A673 (cell line): ENCODE data around the gene TMEM30B.

ENCODE experiments used
- EZH2 ChIP-seq: fragments of 200-600 bp; sonication (generic); IDR thresholded peaks from 2 replicates; pipeline ENCODE4 v1.6.1; 2017; ENCODE audit warnings: borderline replicate concordance, low read depth, mild to moderate bottlenecking, mixed read lengths, antibody characterized with exemption, low read length; ENCODE audit not compliant: poor library complexity, severe bottlenecking
- TF ChIP-seq, protein P1 (sequence below): fragments of 300-800, 200-600 bp; sonication (generic); conservative IDR thresholded peaks from 2 replicates; pipeline ENCODE4 v1.5.1; 2017; ENCODE audit warnings: low read depth, mild to moderate bottlenecking, antibody characterized with exemption, low read length, moderate library complexity, mixed read lengths

DNA sequence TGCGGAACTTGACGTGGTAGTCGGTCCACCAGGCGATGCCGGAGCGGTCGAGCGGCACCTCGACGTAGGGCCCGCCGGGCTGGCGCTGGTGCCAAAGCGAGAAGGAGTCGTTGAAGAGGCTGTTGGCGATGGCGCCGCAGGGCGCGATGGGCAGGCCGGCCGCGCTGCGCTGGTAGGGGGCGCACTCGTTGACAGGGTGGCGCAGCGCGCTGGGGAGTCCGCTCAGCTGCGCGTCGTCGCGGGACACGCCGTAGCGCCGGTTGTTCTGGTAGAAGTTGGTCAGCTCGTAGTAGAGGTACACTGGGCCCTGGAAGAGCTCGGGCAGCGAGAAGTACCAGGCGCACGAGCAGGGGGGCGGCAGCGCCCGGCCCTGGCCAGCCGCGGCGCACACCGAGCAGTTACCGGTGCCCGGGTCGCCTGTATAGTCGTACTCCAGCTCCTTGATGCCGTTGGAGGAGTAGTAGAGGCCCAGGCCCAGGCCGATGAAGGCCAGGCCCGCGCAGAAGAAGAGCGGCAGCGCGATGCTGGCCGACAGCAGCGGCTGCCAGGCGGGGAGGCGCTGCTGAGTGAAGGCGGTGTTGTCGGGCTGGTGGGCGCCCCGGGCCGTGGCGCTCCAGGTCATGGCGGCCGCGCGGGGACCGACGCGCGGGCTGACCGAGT, 482 bp downstream of the TMEM30B start:
- TF ChIP-seq, protein P1, sequence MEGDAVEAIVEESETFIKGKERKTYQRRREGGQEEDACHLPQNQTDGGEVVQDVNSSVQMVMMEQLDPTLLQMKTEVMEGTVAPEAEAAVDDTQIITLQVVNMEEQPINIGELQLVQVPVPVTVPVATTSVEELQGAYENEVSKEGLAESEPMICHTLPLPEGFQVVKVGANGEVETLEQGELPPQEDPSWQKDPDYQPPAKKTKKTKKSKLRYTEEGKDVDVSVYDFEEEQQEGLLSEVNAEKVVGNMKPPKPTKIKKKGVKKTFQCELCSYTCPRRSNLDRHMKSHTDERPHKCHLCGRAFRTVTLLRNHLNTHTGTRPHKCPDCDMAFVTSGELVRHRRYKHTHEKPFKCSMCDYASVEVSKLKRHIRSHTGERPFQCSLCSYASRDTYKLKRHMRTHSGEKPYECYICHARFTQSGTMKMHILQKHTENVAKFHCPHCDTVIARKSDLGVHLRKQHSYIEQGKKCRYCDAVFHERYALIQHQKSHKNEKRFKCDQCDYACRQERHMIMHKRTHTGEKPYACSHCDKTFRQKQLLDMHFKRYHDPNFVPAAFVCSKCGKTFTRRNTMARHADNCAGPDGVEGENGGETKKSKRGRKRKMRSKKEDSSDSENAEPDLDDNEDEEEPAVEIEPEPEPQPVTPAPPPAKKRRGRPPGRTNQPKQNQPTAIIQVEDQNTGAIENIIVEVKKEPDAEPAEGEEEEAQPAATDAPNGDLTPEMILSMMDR: peak; percentile 66
- TF ChIP-seq EZH2: no peak
